GM19239 (cell line): ENCODE data around the gene KLHL17.
"Not testable (repeated sequence)": the region's sequence is repeated elsewhere in the genome, so short reads cannot be mapped to it uniquely, and the experiment has no call there.

Source experiments
- DNase-seq: peaks from one replicate; pipeline ENCODE4 v3.0.0; 2011; ENCODE audit warnings: low spot score; ENCODE audit not compliant: insufficient read length
- FAIRE-seq: peaks from 2 replicates; lab custom pipeline; 2011; peaks lifted over from hg19 to GRCh38; lab: Jason Lieb, UNC

KLHL17 gene

GRCh38 chr1:965526-966134 lies 5.2 kb downstream of the KLHL17 start:
- no peak for DNase-seq
- FAIRE-seq = no peak

DNA sequence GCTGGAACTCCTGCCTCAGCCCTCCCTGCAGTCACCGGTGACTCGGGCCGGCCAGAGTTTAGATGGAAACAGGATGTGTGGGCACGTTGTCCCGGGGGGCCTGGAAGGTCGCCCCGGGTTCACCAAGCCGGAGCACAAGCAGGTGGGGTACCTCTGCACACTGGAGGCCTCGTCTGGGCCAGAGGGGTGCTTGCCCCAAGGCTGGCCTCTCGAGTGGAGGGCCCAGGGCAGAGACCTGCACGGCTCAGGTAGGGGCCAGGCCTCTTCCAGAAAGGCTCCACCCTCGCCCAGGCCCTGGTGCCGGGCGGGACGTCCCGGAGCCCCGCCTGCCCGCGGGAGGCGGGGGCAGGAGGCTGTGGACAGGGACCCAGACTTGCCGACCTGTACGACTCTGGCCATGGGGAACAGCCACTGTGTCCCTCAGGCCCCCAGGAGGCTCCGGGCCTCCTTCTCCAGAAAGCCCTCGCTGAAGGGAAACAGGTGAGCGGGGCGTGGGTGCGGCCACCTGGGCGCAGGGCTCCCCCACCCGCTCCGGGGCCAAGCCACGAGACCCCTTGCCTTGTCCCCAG lies 5.8 kb downstream of the KLHL17 start, which contains the start of gene PLEKHN1:
Gene PLEKHN1, plus strand, starts transcription at position 348 of the 569 bp plus-strand sequence. Its CDS starts 50 bp downstream, at position 398.
- FAIRE-seq (no peak), DNase-seq (peak; percentile 74)

DNA sequence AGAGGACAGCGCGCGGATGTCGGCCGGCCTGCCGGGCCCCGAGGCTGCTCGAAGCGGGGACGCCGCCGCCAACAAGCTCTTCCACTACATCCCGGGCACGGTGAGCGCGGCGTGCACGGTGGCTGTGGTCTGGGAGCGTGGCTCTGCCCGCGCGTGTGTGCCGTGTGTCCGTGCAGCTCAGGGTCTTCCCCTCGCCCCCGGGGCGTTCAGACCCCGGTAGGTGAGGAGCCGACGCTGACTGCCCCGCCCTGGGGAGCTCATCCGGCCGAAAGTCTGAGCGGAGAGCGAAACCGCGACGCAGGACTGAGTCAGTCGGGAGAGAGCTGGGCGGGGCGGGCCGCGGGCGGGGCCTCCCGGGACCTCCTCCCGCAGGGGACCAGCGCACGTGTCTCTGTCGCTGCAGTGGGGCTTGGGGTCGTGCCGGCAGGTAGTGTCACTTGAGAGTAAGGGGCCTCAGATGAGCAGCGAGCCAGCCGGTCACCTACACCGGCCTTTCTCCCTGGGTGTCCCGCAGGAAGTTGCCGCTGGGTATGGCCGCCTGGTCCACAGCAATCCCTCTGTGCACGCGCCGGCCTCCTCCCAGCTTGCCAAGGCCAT lies 6.4 kb downstream of the KLHL17 start:
- FAIRE-seq (peak; percentile 91), DNase-seq (peak; percentile 98)

DNA sequence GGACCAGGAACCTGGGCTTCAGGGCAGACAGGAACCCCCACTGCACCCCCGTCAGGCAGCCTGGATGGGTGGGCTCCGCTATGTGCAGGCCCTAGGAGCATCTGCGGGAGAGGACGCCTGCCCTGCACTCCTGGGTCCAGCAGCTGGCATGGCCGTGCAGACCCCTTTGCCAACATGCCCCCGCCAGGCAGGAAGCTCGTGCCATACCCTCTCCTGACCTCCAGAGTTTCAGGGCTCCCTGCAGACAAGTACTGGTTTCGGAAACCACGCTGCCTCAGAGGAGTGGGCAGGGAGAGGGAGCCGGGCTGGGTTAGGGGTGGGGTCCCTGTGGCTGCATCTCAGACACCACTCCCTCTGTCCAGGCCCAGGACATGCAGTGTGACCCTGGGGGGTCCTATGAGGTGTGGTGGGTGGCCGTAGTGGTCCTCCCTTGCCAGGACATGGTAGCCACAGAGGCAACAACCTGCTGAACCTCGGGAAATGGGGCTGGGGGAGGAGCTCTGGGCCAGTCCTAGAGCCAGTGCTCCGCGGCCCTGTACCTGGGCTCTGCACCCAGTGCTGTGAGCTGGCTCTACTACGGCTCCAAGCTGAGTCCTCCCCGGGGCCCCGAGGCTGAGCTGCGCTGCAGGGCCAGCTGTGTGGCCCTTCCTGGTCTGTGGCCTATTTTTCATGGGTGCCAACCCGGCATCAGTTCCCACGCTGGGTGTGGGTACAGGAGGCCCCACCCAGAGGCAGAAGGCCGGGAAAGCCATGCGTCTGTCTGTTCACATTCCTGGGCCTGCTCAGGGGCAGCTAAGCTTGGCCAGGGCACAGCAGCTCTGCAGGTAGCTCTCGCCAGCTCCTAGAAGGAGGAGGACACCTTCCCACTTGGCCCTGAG lies 7.3 kb downstream of the KLHL17 start:
- FAIRE-seq (no peak), DNase-seq (no peak)

- no peak for FAIRE-seq
Observed at GRCh38 chr1:969260-969855, 9.0 kb downstream of the KLHL17 start.

DNA sequence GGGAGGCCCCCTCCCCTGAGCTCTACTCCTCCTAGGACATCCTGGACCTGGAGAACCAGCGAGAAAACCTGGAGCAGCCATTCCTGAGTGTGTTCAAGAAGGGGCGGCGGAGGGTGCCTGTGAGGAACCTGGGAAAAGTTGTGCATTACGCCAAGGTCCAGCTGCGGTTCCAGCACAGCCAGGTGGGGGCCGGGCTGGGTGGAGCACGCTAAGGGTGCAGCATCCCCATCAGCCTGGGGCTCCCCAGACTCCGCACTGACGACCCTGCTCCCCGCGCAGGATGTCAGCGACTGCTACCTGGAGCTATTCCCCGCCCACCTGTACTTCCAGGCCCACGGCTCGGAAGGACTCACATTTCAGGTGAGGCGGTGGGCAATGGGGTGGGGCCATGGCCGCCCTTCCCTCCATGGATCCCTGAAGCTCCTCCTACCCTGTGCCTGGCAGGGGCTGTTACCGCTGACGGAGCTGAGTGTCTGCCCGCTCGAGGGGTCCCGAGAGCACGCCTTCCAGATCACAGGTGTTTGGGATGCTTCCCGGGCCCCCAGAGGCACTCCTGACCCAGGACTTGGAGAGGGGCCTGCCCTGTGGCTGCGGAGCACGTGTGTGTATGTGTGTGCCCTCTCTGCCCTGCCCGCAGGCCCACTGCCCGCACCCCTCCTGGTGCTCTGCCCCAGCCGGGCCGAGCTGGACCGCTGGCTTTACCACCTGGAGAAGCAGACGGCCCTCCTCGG lies 10.0 kb downstream of the KLHL17 start:
- FAIRE-seq = no peak
- DNase-seq = no peak

More at GRCh38 chr1:969260-969855, 9.0 kb downstream of the KLHL17 start:
- no peak for DNase-seq

- FAIRE-seq (no peak), DNase-seq (no peak)
Observed at GRCh38 chr1:970973-971730, 10.8 kb downstream of the KLHL17 start.

- FAIRE-seq (no peak), DNase-seq (no peak)
Observed at GRCh38 chr1:971751-972506, 11.5 kb downstream of the KLHL17 start.

DNA sequence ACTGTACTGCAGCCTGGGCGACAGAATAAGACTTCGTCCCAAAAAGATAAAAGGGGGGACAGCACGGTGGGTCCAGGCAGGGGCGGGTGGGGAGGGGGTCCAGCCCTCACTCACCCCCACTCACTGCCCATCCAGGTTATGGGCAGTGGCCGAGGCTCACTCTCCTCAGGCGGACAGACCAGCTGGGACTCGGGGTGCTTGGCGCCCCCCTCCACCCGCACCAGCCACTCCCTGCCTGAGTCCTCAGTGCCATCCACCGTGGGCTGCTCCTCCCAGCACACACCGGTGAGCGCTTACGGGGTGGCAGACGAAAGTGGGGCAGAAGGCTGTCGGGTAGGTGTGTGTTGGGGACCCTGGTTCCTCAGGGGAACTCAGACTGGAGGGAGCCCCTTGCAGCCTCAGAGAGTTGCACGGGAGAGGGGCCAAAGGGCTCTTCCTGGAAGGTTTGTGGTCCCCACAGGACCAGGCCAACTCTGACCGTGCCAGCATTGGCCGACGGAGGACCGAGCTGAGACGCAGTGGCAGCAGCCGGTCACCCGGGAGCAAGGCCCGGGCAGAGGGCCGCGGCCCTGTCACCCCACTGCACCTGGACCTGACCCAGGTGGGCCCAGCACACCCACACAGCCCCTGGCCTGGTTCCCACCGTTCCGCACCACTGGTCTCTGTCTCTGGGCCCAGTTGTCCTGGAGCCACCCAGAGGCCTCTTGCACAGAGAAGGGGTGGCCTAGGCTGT lies 12.5 kb downstream of the KLHL17 start:
- DNase-seq (no peak), FAIRE-seq (no peak)

- DNase-seq (no peak), FAIRE-seq (no peak)
Observed at GRCh38 chr1:973459-974292, 13.3 kb downstream of the KLHL17 start.

DNA sequence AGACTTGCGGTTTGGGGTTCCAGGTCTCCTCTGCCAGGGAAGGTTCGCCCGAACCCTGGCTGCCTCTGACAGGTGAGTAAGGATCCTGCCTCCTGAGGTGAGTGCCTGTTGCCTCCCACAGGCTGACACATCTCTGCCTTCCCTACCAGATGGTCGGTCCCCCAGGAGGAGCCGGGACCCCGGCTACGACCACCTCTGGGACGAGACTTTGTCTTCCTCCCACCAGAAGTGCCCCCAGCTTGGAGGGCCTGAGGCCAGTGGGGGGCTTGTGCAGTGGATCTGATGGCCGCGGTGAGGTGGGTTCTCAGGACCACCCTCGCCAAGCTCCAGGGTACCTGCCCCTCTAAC lies 13.9 kb downstream of the KLHL17 start:
- no peak for DNase-seq
- no peak for FAIRE-seq

DNA sequence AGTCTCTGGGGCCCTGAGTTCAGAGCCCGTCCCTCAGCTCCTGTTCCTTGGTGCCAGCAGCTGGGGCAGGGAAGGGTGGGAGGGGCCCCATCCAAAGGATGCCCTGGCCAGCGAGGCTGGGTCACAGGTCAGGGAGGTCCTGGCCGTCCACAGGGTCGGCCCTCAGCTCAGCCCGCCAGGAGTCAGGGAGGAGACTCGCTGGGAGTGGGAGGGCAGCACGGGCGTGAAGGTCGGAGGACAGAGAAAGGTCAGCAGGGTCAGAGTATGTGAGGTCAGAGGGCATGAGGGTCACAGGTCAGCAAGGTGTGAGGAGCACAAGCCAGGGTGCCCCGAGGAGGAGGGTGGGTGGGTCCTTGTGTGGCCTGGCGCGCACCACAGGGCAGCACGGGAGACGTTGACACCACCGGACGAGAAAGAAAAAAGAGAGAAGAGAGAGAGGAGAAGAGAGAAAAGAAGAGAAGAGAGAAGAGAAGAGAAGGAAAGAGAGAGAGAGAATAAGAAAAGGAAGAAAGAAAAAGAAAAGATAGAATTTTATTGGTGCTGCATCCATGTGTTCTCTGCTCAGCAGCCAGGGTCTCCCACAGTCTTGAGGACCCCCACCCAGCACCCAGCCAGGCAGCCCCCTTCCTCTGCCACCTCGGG lies 14.4 kb downstream of the KLHL17 start:
- DNase-seq = no peak
- FAIRE-seq = no peak

DNA sequence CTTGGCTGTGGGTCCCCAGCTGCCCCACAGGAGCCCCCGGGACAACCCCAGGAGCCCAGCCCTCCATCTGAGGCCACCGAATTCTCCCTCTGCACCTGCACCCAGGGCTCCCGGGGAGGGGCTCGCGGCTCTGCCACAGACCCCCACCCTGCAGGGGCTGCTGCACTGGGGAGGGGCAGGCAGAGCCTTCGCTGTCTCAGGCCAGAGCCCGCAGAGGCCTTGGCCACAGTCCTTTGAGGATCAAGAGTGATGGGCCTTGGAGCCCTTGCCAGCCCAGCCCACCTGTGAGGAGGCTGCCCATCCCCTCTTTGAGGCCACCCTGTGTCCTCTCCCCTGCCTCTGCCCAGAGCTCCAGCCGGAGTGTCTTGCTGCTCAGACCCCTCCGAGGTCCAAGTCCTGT lies 15.0 kb downstream of the KLHL17 start:
- DNase-seq (no peak), FAIRE-seq (no peak)

GRCh38 chr1:975896-976683 lies 15.7 kb downstream of the KLHL17 start:
- FAIRE-seq (no peak), DNase-seq (peak; percentile 82)

- not testable (repeated sequence) for DNase-seq, FAIRE-seq
Observed at GRCh38 chr1:976791-977190, 16.4 kb downstream of the KLHL17 start.
